ENCODE results near the gene NKAPD1. TPM values are rescaled to one million over a fixed set of nuclear protein-coding genes. Genes with fewer than 3 reads are reported as not detected.

Gene NKAPD1
- polyA plus RNA-seq, 1 of the 3 experiments (the other 2 are of a cell fraction), result 9.2 TPM

DNA sequence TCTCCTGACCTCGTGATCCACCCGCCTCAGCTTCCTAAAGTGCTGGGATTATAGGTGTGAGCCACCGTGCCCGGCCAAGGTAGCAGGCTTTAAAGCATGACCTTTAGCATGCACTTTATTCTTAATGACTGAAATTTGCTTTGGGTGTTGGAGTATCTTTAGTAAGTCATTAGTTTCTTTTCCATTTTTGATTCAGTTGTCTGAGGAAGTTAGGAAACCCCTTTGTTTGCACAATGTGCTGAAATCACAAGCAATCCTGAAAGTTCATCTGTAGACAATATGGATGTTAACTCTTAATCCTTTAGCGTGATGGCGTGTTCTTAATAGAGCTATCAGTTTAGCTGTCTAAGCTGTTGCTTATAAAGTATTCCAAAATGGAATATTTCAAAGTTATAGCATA is 29.3 kb downstream of the NKAPD1 start (continued):
- no peak for TF ChIP-seq FOXM1 (IDR thresholded peaks at IDR 0.05; ENCODE audit: low read depth)
- TF ChIP-seq NRF1 (IDR thresholded peaks at IDR 0.05; ENCODE audit: low read depth, low read length), result no peak
- no peak for TF ChIP-seq JUND (IDR thresholded peaks at IDR 0.05)
- TF ChIP-seq RFX5 (IDR thresholded peaks at IDR 0.05; ENCODE audit: low read length), result no peak
- TF ChIP-seq, protein P1, sequence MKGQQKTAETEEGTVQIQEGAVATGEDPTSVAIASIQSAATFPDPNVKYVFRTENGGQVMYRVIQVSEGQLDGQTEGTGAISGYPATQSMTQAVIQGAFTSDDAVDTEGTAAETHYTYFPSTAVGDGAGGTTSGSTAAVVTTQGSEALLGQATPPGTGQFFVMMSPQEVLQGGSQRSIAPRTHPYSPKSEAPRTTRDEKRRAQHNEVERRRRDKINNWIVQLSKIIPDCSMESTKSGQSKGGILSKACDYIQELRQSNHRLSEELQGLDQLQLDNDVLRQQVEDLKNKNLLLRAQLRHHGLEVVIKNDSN (IDR thresholded peaks at IDR 0.05; ENCODE audit: borderline replicate concordance, low read depth), result no peak

DNA sequence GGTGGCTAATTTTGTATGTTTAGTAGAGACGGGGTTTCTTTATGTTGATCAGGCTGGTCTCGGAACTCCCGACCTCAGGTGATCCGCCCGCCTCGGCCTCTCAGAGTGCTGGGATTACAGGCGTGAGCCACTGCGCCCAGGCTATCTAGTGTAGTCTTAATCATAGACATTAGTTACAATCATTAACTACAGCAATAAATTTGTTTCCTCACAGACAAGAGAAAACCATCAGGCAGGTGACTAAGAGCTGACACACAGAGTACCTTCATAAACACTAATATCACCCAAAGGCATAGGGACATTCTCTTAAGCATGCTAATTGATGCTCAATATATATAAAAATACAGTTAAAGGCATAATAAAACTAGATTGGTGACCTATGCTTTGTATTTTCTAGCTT is 32.0 kb downstream of the NKAPD1 start:
- Histone ChIP-seq H3K27me3 (ENCODE audit: insufficient read depth) (no peaks in the 10 kb centered on the region), H4K20me1 (ENCODE audit: insufficient read depth) (no peaks in the 10 kb centered on the region), H3K9ac (no peak overlapping the region), H3K9me3 (no peaks in the 10 kb centered on the region), H3K4me3 (ENCODE audit: low read depth in 2 of 2, low read length in 1 of 2) (no peak overlapping the region), H3F3A (replicated peaks; ENCODE audit: insufficient read depth) (no peaks in the 10 kb centered on the region), H3K27ac (ENCODE audit: low read depth in 2 of 2, low read length in 1 of 2) (no peak overlapping the region), H3K4me1 (ENCODE audit: control insufficient read depth in 1 of 2, insufficient read depth in 2 of 2, low read depth in 1 of 2, low read length in 1 of 2) (no peaks in the 10 kb centered on the region), H3K79me2 (ENCODE audit: insufficient read depth) (no peaks in the 10 kb centered on the region; the same call in 1 of the 2 replicates), H3K36me3 (replicated peaks in 1 of 2; ENCODE audit: control insufficient read depth in 1 of 2, insufficient read depth in 2 of 2, low read length in 1 of 2) (no peaks in the 10 kb centered on the region), H2AFZ (ENCODE audit: low read depth) (no peak overlapping the region), H3K9me2 (no peaks in the 10 kb centered on the region), H3K4me2 (no peak overlapping the region)
- POLR2A ChIA-PET, result no interaction called here
- DNase-seq, result no peak
- TF ChIP-seq YY1 (IDR thresholded peaks at IDR 0.05; ENCODE audit: low read depth) (no peak), TCF12 (IDR thresholded peaks at IDR 0.05) (no peak), NRF1 (IDR thresholded peaks at IDR 0.05; ENCODE audit: low read depth, low read length) (no peak), RFX5 (IDR thresholded peaks at IDR 0.05; ENCODE audit: low read length) (no peak), SIN3A (IDR thresholded peaks at IDR 0.05; ENCODE audit: borderline replicate concordance, low read depth, low read length) (no peak), RCOR1 (IDR thresholded peaks at IDR 0.05; ENCODE audit: low read length) (no peak), RAD21 (IDR thresholded peaks at IDR 0.05; ENCODE audit: low read length) (no peak)
- TF ChIP-seq, protein P2, sequence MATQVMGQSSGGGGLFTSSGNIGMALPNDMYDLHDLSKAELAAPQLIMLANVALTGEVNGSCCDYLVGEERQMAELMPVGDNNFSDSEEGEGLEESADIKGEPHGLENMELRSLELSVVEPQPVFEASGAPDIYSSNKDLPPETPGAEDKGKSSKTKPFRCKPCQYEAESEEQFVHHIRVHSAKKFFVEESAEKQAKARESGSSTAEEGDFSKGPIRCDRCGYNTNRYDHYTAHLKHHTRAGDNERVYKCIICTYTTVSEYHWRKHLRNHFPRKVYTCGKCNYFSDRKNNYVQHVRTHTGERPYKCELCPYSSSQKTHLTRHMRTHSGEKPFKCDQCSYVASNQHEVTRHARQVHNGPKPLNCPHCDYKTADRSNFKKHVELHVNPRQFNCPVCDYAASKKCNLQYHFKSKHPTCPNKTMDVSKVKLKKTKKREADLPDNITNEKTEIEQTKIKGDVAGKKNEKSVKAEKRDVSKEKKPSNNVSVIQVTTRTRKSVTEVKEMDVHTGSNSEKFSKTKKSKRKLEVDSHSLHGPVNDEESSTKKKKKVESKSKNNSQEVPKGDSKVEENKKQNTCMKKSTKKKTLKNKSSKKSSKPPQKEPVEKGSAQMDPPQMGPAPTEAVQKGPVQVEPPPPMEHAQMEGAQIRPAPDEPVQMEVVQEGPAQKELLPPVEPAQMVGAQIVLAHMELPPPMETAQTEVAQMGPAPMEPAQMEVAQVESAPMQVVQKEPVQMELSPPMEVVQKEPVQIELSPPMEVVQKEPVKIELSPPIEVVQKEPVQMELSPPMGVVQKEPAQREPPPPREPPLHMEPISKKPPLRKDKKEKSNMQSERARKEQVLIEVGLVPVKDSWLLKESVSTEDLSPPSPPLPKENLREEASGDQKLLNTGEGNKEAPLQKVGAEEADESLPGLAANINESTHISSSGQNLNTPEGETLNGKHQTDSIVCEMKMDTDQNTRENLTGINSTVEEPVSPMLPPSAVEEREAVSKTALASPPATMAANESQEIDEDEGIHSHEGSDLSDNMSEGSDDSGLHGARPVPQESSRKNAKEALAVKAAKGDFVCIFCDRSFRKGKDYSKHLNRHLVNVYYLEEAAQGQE (IDR thresholded peaks at IDR 0.05; ENCODE audit: low read depth, low read length), result no peak
- TF ChIP-seq, protein P3, sequence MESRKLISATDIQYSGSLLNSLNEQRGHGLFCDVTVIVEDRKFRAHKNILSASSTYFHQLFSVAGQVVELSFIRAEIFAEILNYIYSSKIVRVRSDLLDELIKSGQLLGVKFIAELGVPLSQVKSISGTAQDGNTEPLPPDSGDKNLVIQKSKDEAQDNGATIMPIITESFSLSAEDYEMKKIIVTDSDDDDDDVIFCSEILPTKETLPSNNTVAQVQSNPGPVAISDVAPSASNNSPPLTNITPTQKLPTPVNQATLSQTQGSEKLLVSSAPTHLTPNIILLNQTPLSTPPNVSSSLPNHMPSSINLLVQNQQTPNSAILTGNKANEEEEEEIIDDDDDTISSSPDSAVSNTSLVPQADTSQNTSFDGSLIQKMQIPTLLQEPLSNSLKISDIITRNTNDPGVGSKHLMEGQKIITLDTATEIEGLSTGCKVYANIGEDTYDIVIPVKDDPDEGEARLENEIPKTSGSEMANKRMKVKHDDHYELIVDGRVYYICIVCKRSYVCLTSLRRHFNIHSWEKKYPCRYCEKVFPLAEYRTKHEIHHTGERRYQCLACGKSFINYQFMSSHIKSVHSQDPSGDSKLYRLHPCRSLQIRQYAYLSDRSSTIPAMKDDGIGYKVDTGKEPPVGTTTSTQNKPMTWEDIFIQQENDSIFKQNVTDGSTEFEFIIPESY (IDR thresholded peaks at IDR 0.05; ENCODE audit: borderline replicate concordance, low read depth), result no peak
- CTCF ChIA-PET, result interaction anchor here (1.0 to 1.2 kb wide), 3 partner anchors 8 to 174 kb away, joined by 3 to 5 read pairs (median 3); no protein-coding TSS in a partner anchor
- 95% methylated on average over 8 of the region's 8 CpGs for WGBS (ENCODE audit: low lambda C conversion rate)
